IMR-90 (cell line): ENCODE data around the gene NPAP1. TPM values are rescaled to one million over a fixed set of nuclear protein-coding genes. Genes with fewer than 3 reads are reported as not detected.
"Not testable (repeated sequence)": the region's sequence is repeated elsewhere in the genome, so short reads cannot be mapped to it uniquely, and the experiment has no call there.

Source experiments
- ATAC-seq: fragments of 200-7000 bp; cut with Tn5 transposase; 2 replicates; pipeline ENCODE4 v1.9.1; 2020; ENCODE audit warnings: low read depth, mild to moderate bottlenecking, moderate library complexity
- BruUV-seq: library from RNA; stranded (reverse); fragments of 400-500 nt; replicated peaks from 2 replicates; lab custom pipeline; 2021; lab: Mats Ljungman, UMichigan
- CTCF ChIA-PET: fragments of 300-600 bp; formaldehyde crosslinking; extraction: SDS; loops from one replicate; lab custom pipeline; 2021; ENCODE audit warnings: antibody characterized with exemption; lab: Yijun Ruan, JAX
- POLR2A ChIA-PET: fragments of 300-600 bp; sonication (Branson Sonifier 250); formaldehyde crosslinking; loops from one replicate; lab custom pipeline; 2022; ENCODE audit warnings: antibody characterized with exemption; ENCODE audit not compliant: unreplicated experiment; lab: Charles Lee
- DNase-seq: peaks from one replicate; pipeline ENCODE4 v3.0.0; 2013
- H2AFZ ChIP-seq: replicated peaks from 2 replicates; pipeline ENCODE3; 2013; ENCODE audit warnings: low read length, mild to moderate bottlenecking; ENCODE audit not compliant: poor library complexity
- H2AK5ac ChIP-seq: 2 replicates; pipeline ENCODE4 v1.6.1; 2013; ENCODE audit warnings: low read depth, low read length, inconsistent platforms
- H2AK9ac ChIP-seq: replicated peaks from 2 replicates; pipeline ENCODE3; 2013; ENCODE audit warnings: mild to moderate bottlenecking, low read depth, low read length, moderate library complexity; ENCODE audit not compliant: poor library complexity
- H2BK120ac ChIP-seq: 2 replicates; pipeline ENCODE4 v1.6.1; 2013; ENCODE audit warnings: low read depth, low read length, inconsistent platforms
- H2BK15ac ChIP-seq: 3 replicates; pipeline ENCODE4 v1.6.1; 2013; ENCODE audit warnings: low read depth, low read length, inconsistent platforms
- H2BK20ac ChIP-seq: 2 replicates; pipeline ENCODE4 v1.6.1; 2013; ENCODE audit warnings: low read depth, mild to moderate bottlenecking, inconsistent platforms, low read length, moderate library complexity
- H2BK5ac ChIP-seq: 2 replicates; pipeline ENCODE4 v1.6.1; 2013; ENCODE audit warnings: mild to moderate bottlenecking, low read depth, low read length, inconsistent platforms; ENCODE audit not compliant: poor library complexity, severe bottlenecking
- H3K14ac ChIP-seq: replicated peaks from 2 replicates; pipeline ENCODE4 v1.6.1; 2013; ENCODE audit warnings: low read depth, low read length, inconsistent platforms
- H3K18ac ChIP-seq: 2 replicates; pipeline ENCODE4 v1.6.1; 2013; ENCODE audit warnings: low read depth, low read length, control low read depth
- H3K23ac ChIP-seq: 2 replicates; pipeline ENCODE4 v1.6.1; 2013; ENCODE audit warnings: low read depth, low read length, inconsistent platforms
- H3K27ac ChIP-seq: 2 replicates; pipeline ENCODE4 v1.5.1; 2013; ENCODE audit warnings: mild to moderate bottlenecking, control low read depth, low read length; ENCODE audit not compliant: insufficient read depth
- H3K27me3 ChIP-seq: 2 replicates; pipeline ENCODE4 v1.6.1; 2013; ENCODE audit warnings: low read length; ENCODE audit not compliant: control insufficient read depth, insufficient read depth
- H3K36me3 ChIP-seq: 2 replicates; pipeline ENCODE4 v1.6.1; 2013; ENCODE audit warnings: low read length, mixed read lengths; ENCODE audit not compliant: control insufficient read depth, insufficient read depth
- H3K4ac ChIP-seq: 2 replicates; pipeline ENCODE4 v1.6.1; 2013; ENCODE audit warnings: low read depth, low read length, inconsistent platforms
- H3K4me1 ChIP-seq: 2 replicates; pipeline ENCODE4 v1.6.1; 2013; ENCODE audit warnings: low read length, mixed read lengths; ENCODE audit not compliant: control insufficient read depth, insufficient read depth
- H3K4me2 ChIP-seq: 2 replicates; pipeline ENCODE4 v1.6.1; 2013; ENCODE audit warnings: low read depth, mild to moderate bottlenecking, control low read depth, low read length, moderate library complexity
- H3K4me3 ChIP-seq: 2 replicates; pipeline ENCODE4 v1.5.1; 2013; ENCODE audit warnings: low read depth, mild to moderate bottlenecking, control low read depth, low read length, moderate library complexity; ENCODE audit not compliant: insufficient read depth
- H3K56ac ChIP-seq: 2 replicates; pipeline ENCODE4 v1.6.1; 2013; ENCODE audit warnings: low read length, inconsistent platforms; ENCODE audit not compliant: insufficient read depth; ENCODE audit errors: extremely low read depth
- H3K79me1 ChIP-seq, 2 experiments: 2 replicates each; pipeline ENCODE4 v1.6.1; 2013; ENCODE audit warnings: low read length in 2 of 2, inconsistent platforms in 1 of 2, low read depth in 1 of 2
- H3K9ac ChIP-seq: 2 replicates; pipeline ENCODE4 v1.6.1; 2013; ENCODE audit warnings: low read depth, low read length, control low read depth
- H3K9me1 ChIP-seq: 2 replicates; pipeline ENCODE4 v1.6.1; 2013; ENCODE audit warnings: low read length, inconsistent platforms; ENCODE audit not compliant: insufficient read depth
- H3K9me3 ChIP-seq: 2 replicates; pipeline ENCODE4 v1.6.1; 2013; ENCODE audit warnings: low read length; ENCODE audit not compliant: control insufficient read depth, insufficient read depth
- H4K20me1 ChIP-seq: 2 replicates; pipeline ENCODE4 v1.6.1; 2013; ENCODE audit warnings: low read length, inconsistent platforms; ENCODE audit not compliant: insufficient read depth
- H4K5ac ChIP-seq: 2 replicates; pipeline ENCODE4 v1.6.1; 2013; ENCODE audit warnings: mild to moderate bottlenecking, low read depth, low read length, control low read depth
- H4K8ac ChIP-seq, 2 experiments: 2 replicates each; pipeline ENCODE4 v1.6.1; 2013; ENCODE audit warnings: low read depth in 2 of 2, low read length in 2 of 2, control low read depth in 1 of 2, inconsistent platforms in 1 of 2
- H4K91ac ChIP-seq: 2 replicates; pipeline ENCODE4 v1.6.1; 2013; ENCODE audit warnings: low read depth, low read length, inconsistent platforms; ENCODE audit not compliant: insufficient read depth
- WGBS, 2 experiments: methylation state at CpG; one replicate each; pipeline versions ENCODE4 v1.1.5 to v1.1.7; 2013; ENCODE audit warnings: missing lambda C conversion rate in 2 of 2; ENCODE audit not compliant: insufficient read length in 1 of 2; ENCODE audit errors: extremely low coverage in 2 of 2; 5-methylcytosine and 5-hydroxymethylcytosine counted together
- dilution Hi-C: fragments of 300-500 bp; cut with HindIII; formaldehyde crosslinking; loops from one replicate; pipeline ENCODE4 v1.14.3; 2018; ENCODE audit warnings: low sequenced_read_pairs; ENCODE audit not compliant: unreplicated experiment
- in situ Hi-C: fragments of 300-500 bp; cut with MboI; formaldehyde crosslinking; loops from 3 replicates; pipeline ENCODE4 v1.14.3; 2019; ENCODE audit warnings: low sequenced_read_pairs, inconsistent platforms, mixed read lengths
- intact Hi-C: fragments of 100-400 bp; cut with micrococcal nuclease; formaldehyde crosslinking; loops from 2 replicates; pipeline ENCODE4 v1.10.0; 2022
- polyA plus RNA-seq, 3 experiments: library from polyadenylated mRNA; depleted of rRNA; stranded (reverse); fragments of >200 nt; gene quantifications; 2 replicates each; pipeline ENCODE4 v1.2.3, GENCODE V29; 2012; ENCODE audit warnings: low replicate concordance in 1 of 3
- total RNA-seq: library from RNA; depleted of rRNA; stranded (reverse); fragments of >200 nt; gene quantifications from 2 replicates; pipeline ENCODE4 v1.2.3, GENCODE V29; 2012

Gene NPAP1
- total and polyA plus RNA-seq, 2 of the 4 experiments (the other 2 are of a cell fraction), result not detected

GRCh38 chr15:24682905-24683304 is 7.3 kb downstream of the NPAP1 start:
- DNase-seq, H3K23ac ChIP-seq, H3K9me1 ChIP-seq, dilution Hi-C loops, H2AFZ ChIP-seq, H4K91ac ChIP-seq, H3K4ac ChIP-seq, H2AK9ac ChIP-seq, H3K9me3 ChIP-seq, H2BK5ac ChIP-seq, H3K4me3 ChIP-seq, H3K4me2 ChIP-seq, H3K14ac ChIP-seq, in situ Hi-C loops, H3K36me3 ChIP-seq, H4K5ac ChIP-seq, H2BK20ac ChIP-seq, POLR2A ChIA-PET, CTCF ChIA-PET, intact Hi-C loops, H2AK5ac ChIP-seq, H3K56ac ChIP-seq, H3K27me3 ChIP-seq, H2BK15ac ChIP-seq, H4K20me1 ChIP-seq, BruUV-seq, H2BK120ac ChIP-seq, H3K18ac ChIP-seq, H3K9ac ChIP-seq, H3K79me1 ChIP-seq, H4K8ac ChIP-seq, H3K4me1 ChIP-seq, H3K27ac ChIP-seq, ATAC-seq: not testable (repeated sequence)
- no CpG with 5 or more reads among the region's 4 CpGs for WGBS, 2 experiments
